ENCODE measurements around the gene SUCLG1. TPM values are rescaled to one million over a fixed set of nuclear protein-coding genes. Genes with fewer than 3 reads are reported as not detected.
A peak's percentile ranks its signal among the peaks of the same experiment; 100 is the strongest.

Gene SUCLG1
- total and polyA plus RNA-seq, 8 donors, result 19.6 to 115 (median 93.0) TPM

DNA sequence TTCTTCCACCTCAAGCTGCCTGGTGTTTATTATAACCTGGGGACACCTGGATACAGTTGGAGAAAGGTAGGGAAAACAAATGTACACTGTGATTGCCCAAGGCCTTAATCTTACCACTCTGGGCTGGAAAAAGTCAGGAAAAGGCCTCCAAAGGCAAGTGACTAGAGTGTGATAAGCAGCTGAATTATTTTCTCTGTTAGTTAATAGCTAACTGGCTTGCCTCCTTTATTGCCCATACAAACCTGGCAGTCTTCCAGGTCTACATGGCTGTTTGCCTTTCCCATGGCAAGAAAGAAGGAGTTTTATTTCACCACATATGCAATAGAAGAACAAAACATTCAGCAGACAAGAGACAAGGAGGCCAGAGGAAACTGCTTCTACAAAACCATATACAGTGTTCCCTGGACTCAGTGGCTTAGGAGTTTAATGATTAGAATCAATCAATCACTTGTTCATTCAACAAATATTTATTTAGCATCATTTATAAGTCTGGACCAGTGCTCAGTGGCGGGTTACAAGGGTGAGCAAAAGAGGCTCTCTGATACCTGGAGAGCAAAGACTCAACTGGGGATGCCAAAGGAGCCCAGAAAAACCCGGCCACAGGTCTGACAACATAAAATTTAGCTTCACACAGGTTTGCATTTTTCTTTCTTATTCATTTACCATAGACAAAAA lies 27.5 kb upstream of the SUCLG1 start:
- Histone ChIP-seq H3K36me3 (no peaks in the 10 kb centered on the region), H3K4me3 (no peak overlapping the region), H3K9me3 (no peaks in the 10 kb centered on the region), H3K27me3 (no peaks in the 10 kb centered on the region), H3K27ac (peak overlapping the region; percentile 57 to 80 (median 70)), H3K4me1 (peaks cover 0 to 17% (median 10%) of the 10 kb centered on the region in 4 donors)
- TF ChIP-seq POLR2AphosphoS5 (IDR thresholded peaks at IDR 0.05) (peak in 2 of 3 donors; percentile 10 to 69), EP300 (IDR thresholded peaks at IDR 0.05) (no peak)
- peak; percentile 83 to 93 for DNase-seq
- WGBS, 5 donors, result 30 to 49% (median 40%) methylated on average over 2 of the region's 2 CpGs
- intact Hi-C loops (cut with DNase I; ENCODE audit: low total_unique reads), result no loop called here

DNA sequence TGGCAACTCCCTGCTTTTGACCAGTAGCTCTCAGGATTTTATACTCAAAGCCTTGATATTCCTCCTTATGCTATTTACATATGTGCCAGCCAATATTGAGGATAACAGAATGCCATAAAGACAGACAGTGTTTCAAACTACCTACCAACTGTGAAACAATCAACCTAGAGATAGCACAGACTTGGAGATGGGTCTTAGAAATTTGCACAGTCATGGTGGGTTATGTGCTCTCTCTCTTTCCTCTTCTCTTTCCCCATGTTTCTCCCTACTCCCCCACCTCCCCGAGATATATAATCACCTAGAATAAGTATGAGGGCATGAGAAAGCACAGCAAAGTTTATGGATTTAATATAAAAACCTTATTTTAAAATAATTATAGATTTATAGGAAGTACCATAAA lies 24.2 kb upstream of the SUCLG1 start:
- no peak for DNase-seq
- H3K4me1 ChIP-seq, result peaks cover 0 to 17% (median 10%) of the 10 kb centered on the region in 4 donors
- H3K36me3 ChIP-seq, result no peaks in the 10 kb centered on the region
- no peak overlapping the region for H3K27ac ChIP-seq
- no peak overlapping the region for H3K4me3 ChIP-seq
- peaks cover 0 to 2% (median 0%) of the 10 kb centered on the region in 4 donors for H3K9me3 ChIP-seq
- whole genome bisulfite sequencing, 5 donors, result 78 to 100% (median 90%) methylated on average over 1 of the region's 1 CpG
- intact Hi-C loops (cut with DNase I; ENCODE audit: low total_unique reads), result no loop called here
- TF ChIP-seq, protein P1, sequence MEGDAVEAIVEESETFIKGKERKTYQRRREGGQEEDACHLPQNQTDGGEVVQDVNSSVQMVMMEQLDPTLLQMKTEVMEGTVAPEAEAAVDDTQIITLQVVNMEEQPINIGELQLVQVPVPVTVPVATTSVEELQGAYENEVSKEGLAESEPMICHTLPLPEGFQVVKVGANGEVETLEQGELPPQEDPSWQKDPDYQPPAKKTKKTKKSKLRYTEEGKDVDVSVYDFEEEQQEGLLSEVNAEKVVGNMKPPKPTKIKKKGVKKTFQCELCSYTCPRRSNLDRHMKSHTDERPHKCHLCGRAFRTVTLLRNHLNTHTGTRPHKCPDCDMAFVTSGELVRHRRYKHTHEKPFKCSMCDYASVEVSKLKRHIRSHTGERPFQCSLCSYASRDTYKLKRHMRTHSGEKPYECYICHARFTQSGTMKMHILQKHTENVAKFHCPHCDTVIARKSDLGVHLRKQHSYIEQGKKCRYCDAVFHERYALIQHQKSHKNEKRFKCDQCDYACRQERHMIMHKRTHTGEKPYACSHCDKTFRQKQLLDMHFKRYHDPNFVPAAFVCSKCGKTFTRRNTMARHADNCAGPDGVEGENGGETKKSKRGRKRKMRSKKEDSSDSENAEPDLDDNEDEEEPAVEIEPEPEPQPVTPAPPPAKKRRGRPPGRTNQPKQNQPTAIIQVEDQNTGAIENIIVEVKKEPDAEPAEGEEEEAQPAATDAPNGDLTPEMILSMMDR (IDR thresholded peaks at IDR 0.05), result no peak
- TF ChIP-seq POLR2A (IDR thresholded peaks at IDR 0.05), result no peak
- no peak for TF ChIP-seq POLR2AphosphoS5 (IDR thresholded peaks at IDR 0.05)
- no peak for TF ChIP-seq EP300 (IDR thresholded peaks at IDR 0.05)
- no peaks in the 10 kb centered on the region for H3K27me3 ChIP-seq

DNA sequence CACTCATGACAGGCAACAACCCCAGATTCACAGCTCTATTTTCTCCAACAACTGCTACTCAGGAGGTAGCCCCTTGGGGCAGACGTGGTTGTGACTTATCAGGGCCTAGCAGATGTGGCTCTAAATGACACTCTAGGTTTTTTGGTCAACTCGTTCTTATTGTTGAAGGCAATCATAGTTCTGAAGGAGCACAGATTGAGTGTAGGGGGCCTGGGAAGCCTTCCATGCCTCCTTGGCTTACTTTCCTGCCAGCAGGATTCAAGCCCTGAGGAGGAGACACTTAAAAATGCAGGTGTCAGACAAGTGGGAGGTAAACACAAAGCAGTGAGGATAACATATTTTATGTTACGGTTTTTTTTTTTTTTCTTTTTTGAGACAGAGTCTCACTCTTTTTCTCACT lies 23.5 kb upstream of the SUCLG1 start:
- Histone ChIP-seq H3K4me3 (no peak overlapping the region), H3K36me3 (no peaks in the 10 kb centered on the region), H3K9me3 (peaks cover 0 to 9% (median 3%) of the 10 kb centered on the region in 4 donors), H3K4me1 (peaks cover 0 to 15% (median 10%) of the 10 kb centered on the region in 4 donors), H3K27me3 (no peaks in the 10 kb centered on the region), H3K27ac (no peak overlapping the region)
- intact Hi-C loops (cut with DNase I; ENCODE audit: low total_unique reads), result no loop called here
- no peak for TF ChIP-seq POLR2AphosphoS5 (IDR thresholded peaks at IDR 0.05)
- no peak for DNase-seq
- WGBS, 5 donors, result 71 to 84% (median 78%) methylated on average over 3 of the region's 3 CpGs

GRCh38 chr2:84481702-84482101 lies 22.6 kb upstream of the SUCLG1 start:
- TF ChIP-seq, protein P1 (IDR thresholded peaks at IDR 0.05), result no peak
- TF ChIP-seq EP300 (IDR thresholded peaks at IDR 0.05) (no peak), POLR2A (IDR thresholded peaks at IDR 0.05) (no peak), POLR2AphosphoS5 (IDR thresholded peaks at IDR 0.05) (no peak)
- Histone ChIP-seq H3K36me3 (no peaks in the 10 kb centered on the region), H3K4me3 (no peak overlapping the region), H3K9me3 (peaks cover 7 to 18% (median 12%) of the 10 kb centered on the region in 4 donors), H3K27ac (no peak overlapping the region), H3K27me3 (no peaks in the 10 kb centered on the region), H3K4me1 (peaks cover 0 to 12% (median 7%) of the 10 kb centered on the region in 4 donors)
- intact Hi-C loops (cut with DNase I; ENCODE audit: low total_unique reads), result no loop called here
- no peak for DNase-seq
- 39 to 57% (median 47%) methylated on average over 5 of the region's 5 CpGs for WGBS, 5 donors

DNA sequence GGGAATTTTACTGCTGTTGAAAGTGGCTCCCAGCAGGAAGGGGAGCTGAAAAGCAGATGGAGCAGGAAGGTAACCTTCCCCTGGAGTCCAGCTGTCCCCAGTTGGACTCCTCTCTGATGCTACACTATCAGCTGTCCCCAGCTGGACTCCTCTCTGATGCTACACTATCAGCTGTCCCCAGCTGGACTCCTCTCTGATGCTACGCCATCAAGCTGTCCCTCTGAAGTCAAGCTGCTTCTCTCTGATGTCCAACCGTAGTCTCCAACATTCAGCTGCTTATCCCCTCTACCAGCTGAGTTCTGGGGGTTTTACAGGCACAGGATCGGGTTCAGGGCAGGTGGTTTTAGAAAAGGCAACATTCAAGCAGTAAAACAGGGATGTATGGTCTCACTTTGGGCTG lies 19.8 kb upstream of the SUCLG1 start:
- TF ChIP-seq POLR2AphosphoS5 (IDR thresholded peaks at IDR 0.05) (no peak), EP300 (IDR thresholded peaks at IDR 0.05) (no peak), POLR2A (IDR thresholded peaks at IDR 0.05) (no peak)
- TF ChIP-seq, protein P1 (IDR thresholded peaks at IDR 0.05), result no peak
- no peak for DNase-seq
- WGBS, 5 donors, result 76 to 87% (median 84%) methylated on average over 3 of the region's 3 CpGs
- Histone ChIP-seq H3K27ac (no peak overlapping the region), H3K4me3 (no peak overlapping the region), H3K36me3 (no peaks in the 10 kb centered on the region), H3K9me3 (peaks cover 8 to 29% (median 12%) of the 10 kb centered on the region in 4 donors), H3K27me3 (no peaks in the 10 kb centered on the region), H3K4me1 (peaks cover 0 to 8% (median 4%) of the 10 kb centered on the region in 4 donors)
- intact Hi-C loops (cut with DNase I; ENCODE audit: low total_unique reads), result no loop called here
